Measurements from ENCODE around the gene ERF.

DNA sequence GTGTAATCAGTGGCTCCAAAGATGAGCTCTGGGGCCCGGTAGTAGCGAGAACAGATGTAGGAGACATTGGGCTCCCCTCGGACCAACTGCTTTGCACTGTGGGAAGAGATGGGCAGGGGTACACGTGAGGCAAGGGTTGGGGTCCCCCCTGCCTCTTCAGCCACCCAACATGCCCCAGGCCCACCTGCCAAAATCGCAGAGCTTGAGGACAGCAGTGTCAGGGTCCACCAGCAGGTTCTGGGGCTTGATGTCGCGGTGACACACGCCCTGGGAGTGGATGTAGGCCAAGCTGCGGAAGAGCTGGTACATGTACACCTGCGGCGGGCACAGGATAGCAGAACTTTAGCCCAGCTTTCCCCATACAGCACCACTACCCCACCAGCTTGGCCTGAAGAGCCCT is 20.6 kb downstream of the ERF start:
- TF ChIP-seq, protein P1, sequence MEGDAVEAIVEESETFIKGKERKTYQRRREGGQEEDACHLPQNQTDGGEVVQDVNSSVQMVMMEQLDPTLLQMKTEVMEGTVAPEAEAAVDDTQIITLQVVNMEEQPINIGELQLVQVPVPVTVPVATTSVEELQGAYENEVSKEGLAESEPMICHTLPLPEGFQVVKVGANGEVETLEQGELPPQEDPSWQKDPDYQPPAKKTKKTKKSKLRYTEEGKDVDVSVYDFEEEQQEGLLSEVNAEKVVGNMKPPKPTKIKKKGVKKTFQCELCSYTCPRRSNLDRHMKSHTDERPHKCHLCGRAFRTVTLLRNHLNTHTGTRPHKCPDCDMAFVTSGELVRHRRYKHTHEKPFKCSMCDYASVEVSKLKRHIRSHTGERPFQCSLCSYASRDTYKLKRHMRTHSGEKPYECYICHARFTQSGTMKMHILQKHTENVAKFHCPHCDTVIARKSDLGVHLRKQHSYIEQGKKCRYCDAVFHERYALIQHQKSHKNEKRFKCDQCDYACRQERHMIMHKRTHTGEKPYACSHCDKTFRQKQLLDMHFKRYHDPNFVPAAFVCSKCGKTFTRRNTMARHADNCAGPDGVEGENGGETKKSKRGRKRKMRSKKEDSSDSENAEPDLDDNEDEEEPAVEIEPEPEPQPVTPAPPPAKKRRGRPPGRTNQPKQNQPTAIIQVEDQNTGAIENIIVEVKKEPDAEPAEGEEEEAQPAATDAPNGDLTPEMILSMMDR (IDR thresholded peaks at IDR 0.05; ENCODE audit: low read depth, low read length, poor library complexity, severe bottlenecking): no peak
- no peak for TF ChIP-seq EZH2phosphoT487 (IDR thresholded peaks at IDR 0.05; ENCODE audit: borderline replicate concordance, low read length)

Data from DOHH2 (cell line).